A549 (cell line): ENCODE results near the gene PSMB5. TPM values are rescaled to one million over a fixed set of nuclear protein-coding genes. Genes with fewer than 3 reads are reported as not detected.

ENCODE experiments used
- ATAC-seq, 2 experiments: fragments of 200-7000 bp in 1 of 2; fragments of >200 bp in 1 of 2; cut with Nextera tagmentation in 1 of 2; cut with Tn5 transposase in 1 of 2; 3 replicates each; pipeline versions ENCODE4 v1.8.0 to v1.9.1; 2018 to 2020; ENCODE audit warnings: mild to moderate bottlenecking in 1 of 2, moderate library complexity in 1 of 2
- CTCF ChIA-PET: fragments of 300-600 bp; sonication (Branson Sonifier 250); formaldehyde crosslinking; extraction: SDS; loops from one replicate; lab custom pipeline; 2021; ENCODE audit warnings: antibody characterized with exemption, inconsistent platforms; lab: Yijun Ruan, JAX
- POLR2A ChIA-PET: fragments of 350-600 bp; formaldehyde crosslinking; extraction: SDS; loops from one replicate; lab custom pipeline; 2021; ENCODE audit warnings: antibody characterized with exemption, inconsistent platforms; lab: Yijun Ruan, JAX
- DNase-seq, 2 experiments: peaks; one replicate each; pipeline versions ENCODE4 v3.0.0 to v3.0.0-alpha.2; 2011 to 2016; ENCODE audit warnings: low read depth in 1 of 2, low spot score in 1 of 2
- FAIRE-seq: peaks from 2 replicates; lab custom pipeline; 2011; peaks lifted over from hg19 to GRCh38; lab: Jason Lieb, UNC
- H3K27ac ChIP-seq, 2 experiments: fragments of >200 bp; sonication (Bioruptor Twin); formaldehyde crosslinking; 3 replicates each; pipeline ENCODE4 v1.5.1; 2016 to 2017
- H3K4me1 ChIP-seq: fragments of >200 bp; sonication (Bioruptor Twin); formaldehyde crosslinking; 3 replicates; pipeline ENCODE4 v1.6.1; 2016
- H3K4me2 ChIP-seq: fragments of >200 bp; sonication (Bioruptor Twin); formaldehyde crosslinking; 3 replicates; pipeline ENCODE4 v1.6.1; 2016
- H3K4me3 ChIP-seq: fragments of >200 bp; sonication (Bioruptor Twin); formaldehyde crosslinking; 3 replicates; pipeline ENCODE4 v1.5.1; 2016
- H3K9me3 ChIP-seq: fragments of >200 bp; sonication (Bioruptor Twin); formaldehyde crosslinking; 3 replicates; pipeline ENCODE4 v1.6.1; 2016
- CEBPB ChIP-seq, 2 experiments: fragments of >200 bp in 1 of 2; sonication (Bioruptor Twin) in 1 of 2; formaldehyde crosslinking in 1 of 2; IDR thresholded peaks; 2 replicates each; pipeline ENCODE4 v1.6.1; 2012 to 2016
- CHD4 ChIP-seq: fragments of 200-600 bp; sonication (generic); IDR thresholded peaks from 2 replicates; pipeline ENCODE4 v1.6.1; 2016; ENCODE audit warnings: antibody characterized with exemption, mild to moderate bottlenecking, borderline replicate concordance
- EHF ChIP-seq: fragments of 250-450 bp; sonication (Bioruptor Pico); IDR thresholded peaks from 2 replicates; pipeline ENCODE4 v1.5.0; 2020; ENCODE audit warnings: mild to moderate bottlenecking
- ESRRA ChIP-seq: fragments of 150-350 bp; IDR thresholded peaks from 2 replicates; pipeline ENCODE4 v1.6.1; 2014; ENCODE audit warnings: mild to moderate bottlenecking, low read length, borderline replicate concordance
- FOSB ChIP-seq: fragments of 250-450 bp; sonication (Bioruptor Pico); IDR thresholded peaks from 2 replicates; pipeline ENCODE4 v1.5.0; 2020; ENCODE audit warnings: mild to moderate bottlenecking, moderate library complexity
- HOXB5 ChIP-seq: fragments of 250-450 bp; sonication (Bioruptor Pico); IDR thresholded peaks from 2 replicates; pipeline ENCODE4 v1.5.0; 2020; ENCODE audit warnings: mild to moderate bottlenecking, moderate library complexity
- JUN ChIP-seq, 2 experiments: fragments of >200 bp; sonication (Bioruptor Twin); formaldehyde crosslinking; IDR thresholded peaks; 2 replicates in 1 of 2; 3 replicates in 1 of 2; pipeline ENCODE4 v1.6.1; 2016 to 2017
- KDM1A ChIP-seq: fragments of 200-600 bp; sonication (generic); IDR thresholded peaks from 2 replicates; pipeline ENCODE4 v1.6.1; 2016; ENCODE audit warnings: low read depth, mild to moderate bottlenecking
- MAZ ChIP-seq: fragments of 150-350 bp; IDR thresholded peaks from 2 replicates; pipeline ENCODE4 v1.6.1; 2014; ENCODE audit warnings: antibody characterized with exemption, low read depth, low read length, borderline replicate concordance
- NFE2L2 ChIP-seq: fragments of 150-350 bp; conservative IDR thresholded peaks from 2 replicates; pipeline ENCODE4 v1.6.1; 2014; ENCODE audit warnings: low read length
- PHF8 ChIP-seq: fragments of 200-600 bp; sonication (generic); IDR thresholded peaks from 2 replicates; pipeline ENCODE4 v1.6.1; 2016; ENCODE audit warnings: low read depth, mild to moderate bottlenecking, antibody characterized with exemption, moderate library complexity, borderline replicate concordance
- POLR2A ChIP-seq: IDR thresholded peaks from 2 replicates; pipeline ENCODE4 v1.6.1; 2012; ENCODE audit warnings: mild to moderate bottlenecking, low read length
- RAD21 ChIP-seq, 2 experiments: fragments of >200 bp in 1 of 2; sonication (Bioruptor Twin) in 1 of 2; formaldehyde crosslinking in 1 of 2; IDR thresholded peaks in 1 of 2; conservative IDR thresholded peaks in 1 of 2; 2 replicates in 1 of 2; 3 replicates in 1 of 2; pipeline ENCODE4 v1.6.1; 2012 to 2018; ENCODE audit warnings: inconsistent platforms in 1 of 2
- RCOR1 ChIP-seq: fragments of 150-350 bp; IDR thresholded peaks from 2 replicates; pipeline ENCODE4 v1.6.1; 2014; ENCODE audit warnings: antibody characterized with exemption, low read length, low read depth
- RNF2 ChIP-seq: fragments of 200-600 bp; sonication (generic); IDR thresholded peaks from 2 replicates; pipeline ENCODE4 v1.6.1; 2016; ENCODE audit warnings: low read depth, mild to moderate bottlenecking, antibody characterized with exemption, moderate library complexity, borderline replicate concordance
- ZNF302 ChIP-seq: fragments of 250-450 bp; sonication (Bioruptor Pico); IDR thresholded peaks from 2 replicates; pipeline ENCODE4 v1.9.0; 2021; ENCODE audit warnings: inconsistent platforms, mild to moderate bottlenecking, moderate library complexity
- WGBS: methylation state at CpG from one replicate; pipeline ENCODE4 v1.1.6; 2017; ENCODE audit errors: missing lambda C conversion rate; 5-methylcytosine and 5-hydroxymethylcytosine counted together
- polyA plus RNA-seq, 4 experiments: library from polyadenylated mRNA; depleted of rRNA in 3 of 4; stranded (reverse); fragments of >200 nt; fragmentation: RNase III in 1 of 4; extraction: RNeasy Plus Mini Kit Qiagen cat#74134 plus additional on column Dnase treatment in 1 of 4; gene quantifications; 2 replicates in 3 of 4; 3 replicates in 1 of 4; pipeline ENCODE4 v1.2.3, GENCODE V29; 2011 to 2017
- TF ChIP-seq, protein P1 (sequence below): IDR thresholded peaks from 2 replicates; pipeline ENCODE4 v1.6.1; 2012
- TF ChIP-seq, protein P2 (sequence below): IDR thresholded peaks from 2 replicates; pipeline ENCODE4 v1.6.1; 2012
- TF ChIP-seq, protein P3 (sequence below): fragments of >200 bp; sonication (Bioruptor Twin); formaldehyde crosslinking; IDR thresholded peaks from 3 replicates; pipeline ENCODE4 v1.5.1; 2016
- TF ChIP-seq, protein P4 (sequence below): fragments of 250-450 bp; sonication (Bioruptor Pico); IDR thresholded peaks from 2 replicates; pipeline ENCODE4 v1.5.0; 2020; ENCODE audit warnings: low read depth, mild to moderate bottlenecking, moderate library complexity
- TF ChIP-seq, protein P5 (sequence below): fragments of >200 bp; sonication (Bioruptor Twin); formaldehyde crosslinking; IDR thresholded peaks from 3 replicates; pipeline ENCODE4 v1.6.1; 2016
- TF ChIP-seq, protein P6 (sequence below): IDR thresholded peaks from 2 replicates; pipeline ENCODE4 v1.6.1; 2012; ENCODE audit warnings: low read depth, borderline replicate concordance
- TF ChIP-seq, protein P7 (sequence below): fragments of 200-600 bp; sonication (generic); IDR thresholded peaks from 2 replicates; pipeline ENCODE4 v1.6.1; 2016; ENCODE audit warnings: antibody characterized with exemption, mild to moderate bottlenecking, moderate library complexity
- TF ChIP-seq, protein P8 (sequence below): fragments of 450-650 bp; IDR thresholded peaks from 2 replicates; pipeline ENCODE4 v1.6.1; 2014; ENCODE audit warnings: antibody characterized with exemption

PSMB5 gene
- polyA plus RNA-seq, 2 of the 4 experiments (the other 2 are of a cell fraction) = 283 to 365 TPM

DNA sequence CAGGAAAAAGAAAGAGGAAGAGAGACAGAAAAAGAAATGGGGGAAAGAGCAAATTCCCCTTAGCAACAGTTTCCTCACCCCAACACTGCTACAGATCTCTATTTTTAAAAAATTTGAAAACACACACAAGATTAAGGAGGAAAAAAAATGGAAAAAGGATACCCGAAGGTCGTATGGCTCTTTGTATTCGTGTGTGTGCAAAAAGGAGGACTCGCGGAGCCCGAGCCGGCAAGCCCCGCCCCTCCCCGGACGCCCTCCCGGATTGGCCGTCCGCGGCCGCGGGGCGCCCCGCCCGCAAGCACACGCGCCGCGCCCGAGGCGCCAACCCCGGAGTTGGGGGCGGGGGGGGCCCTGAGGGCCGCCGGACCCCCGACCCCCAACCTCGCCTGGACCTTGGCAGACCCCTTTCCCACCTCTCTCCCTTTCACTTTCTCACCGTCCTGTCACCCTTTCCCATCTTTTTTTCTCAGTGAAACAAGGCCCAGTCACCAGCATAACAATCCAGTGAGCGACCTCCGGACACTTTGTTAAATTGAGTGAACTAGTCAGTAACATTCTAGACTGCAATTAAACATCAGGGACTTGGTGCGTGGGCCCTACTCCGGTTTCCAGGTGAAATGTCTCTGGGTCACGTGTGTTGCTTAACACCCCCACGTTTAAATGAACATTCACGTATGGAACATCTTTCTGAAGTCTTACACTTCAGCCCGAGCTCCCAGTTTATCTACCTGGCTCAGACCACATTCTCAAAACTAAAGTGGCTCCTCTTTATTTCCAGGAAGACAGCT lies 24.6 kb downstream of the PSMB5 start, which contains the start of gene C14orf93:
C14orf93 (minus strand) TSS at position 205 of the 788 bp plus-strand sequence. CDS start 11,120 bp downstream, outside the sequence.
- WGBS = 1% methylated on average over 40 of the region's 40 CpGs
- CTCF ChIA-PET = interaction anchor here (1.4 to 9.1 kb wide), 4 partner anchors 11 to 48 kb away, joined by 5 to 55 read pairs (median 32); partner anchors contain the start of gene CDH24
- peak; percentile 31 to 38; a peak in 3 of 6 replicates for ATAC-seq
- peak within 1 kb of the TSS; percentile 58 for H3K4me3 ChIP-seq
- FAIRE-seq = no peak
- peak within 1 kb of the TSS; percentile 91 for H3K4me2 ChIP-seq
- TF ChIP-seq, protein P1, sequence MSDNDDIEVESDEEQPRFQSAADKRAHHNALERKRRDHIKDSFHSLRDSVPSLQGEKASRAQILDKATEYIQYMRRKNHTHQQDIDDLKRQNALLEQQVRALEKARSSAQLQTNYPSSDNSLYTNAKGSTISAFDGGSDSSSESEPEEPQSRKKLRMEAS = peak; percentile 64
- TF ChIP-seq CHD4 (no peak), RCOR1 (no peak), RAD21 (conservative IDR thresholded peaks at IDR 0.05 in 1 of 2, IDR thresholded peaks at IDR 0.05 in 1 of 2) (no peak), MAZ (0 out of 2 replicates have a peak, but pooled peaks have one; percentile 32), NFE2L2 (no peak), RNF2 (no peak), PHF8 (peak; percentile 38; the same call in 1 of the 2 replicates), ESRRA (no peak), JUN (IDR thresholded peaks at IDR 0.05) (peak; percentile 55 to 67; a peak in 2 of 5 replicates), HOXB5 (no peak), KDM1A (peak; percentile 69; the same call in 1 of the 2 replicates), POLR2A (peak; percentile 34; the same call in 1 of the 2 replicates), CEBPB (IDR thresholded peaks at IDR 0.05) (0 out of 4 replicates have a peak, but pooled peaks of 1 of the 2 experiments have one; percentile 8), ZNF302 (no peak), EHF (CRISPR knock-in tag) (no peak), FOSB (no peak)
- TF ChIP-seq, protein P2, sequence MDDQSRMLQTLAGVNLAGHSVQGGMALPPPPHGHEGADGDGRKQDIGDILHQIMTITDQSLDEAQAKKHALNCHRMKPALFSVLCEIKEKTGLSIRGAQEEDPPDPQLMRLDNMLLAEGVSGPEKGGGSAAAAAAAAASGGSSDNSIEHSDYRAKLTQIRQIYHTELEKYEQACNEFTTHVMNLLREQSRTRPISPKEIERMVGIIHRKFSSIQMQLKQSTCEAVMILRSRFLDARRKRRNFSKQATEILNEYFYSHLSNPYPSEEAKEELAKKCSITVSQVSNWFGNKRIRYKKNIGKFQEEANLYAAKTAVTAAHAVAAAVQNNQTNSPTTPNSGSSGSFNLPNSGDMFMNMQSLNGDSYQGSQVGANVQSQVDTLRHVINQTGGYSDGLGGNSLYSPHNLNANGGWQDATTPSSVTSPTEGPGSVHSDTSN = no peak
- TF ChIP-seq, protein P3, sequence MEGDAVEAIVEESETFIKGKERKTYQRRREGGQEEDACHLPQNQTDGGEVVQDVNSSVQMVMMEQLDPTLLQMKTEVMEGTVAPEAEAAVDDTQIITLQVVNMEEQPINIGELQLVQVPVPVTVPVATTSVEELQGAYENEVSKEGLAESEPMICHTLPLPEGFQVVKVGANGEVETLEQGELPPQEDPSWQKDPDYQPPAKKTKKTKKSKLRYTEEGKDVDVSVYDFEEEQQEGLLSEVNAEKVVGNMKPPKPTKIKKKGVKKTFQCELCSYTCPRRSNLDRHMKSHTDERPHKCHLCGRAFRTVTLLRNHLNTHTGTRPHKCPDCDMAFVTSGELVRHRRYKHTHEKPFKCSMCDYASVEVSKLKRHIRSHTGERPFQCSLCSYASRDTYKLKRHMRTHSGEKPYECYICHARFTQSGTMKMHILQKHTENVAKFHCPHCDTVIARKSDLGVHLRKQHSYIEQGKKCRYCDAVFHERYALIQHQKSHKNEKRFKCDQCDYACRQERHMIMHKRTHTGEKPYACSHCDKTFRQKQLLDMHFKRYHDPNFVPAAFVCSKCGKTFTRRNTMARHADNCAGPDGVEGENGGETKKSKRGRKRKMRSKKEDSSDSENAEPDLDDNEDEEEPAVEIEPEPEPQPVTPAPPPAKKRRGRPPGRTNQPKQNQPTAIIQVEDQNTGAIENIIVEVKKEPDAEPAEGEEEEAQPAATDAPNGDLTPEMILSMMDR = no peak
- TF ChIP-seq, protein P4, sequence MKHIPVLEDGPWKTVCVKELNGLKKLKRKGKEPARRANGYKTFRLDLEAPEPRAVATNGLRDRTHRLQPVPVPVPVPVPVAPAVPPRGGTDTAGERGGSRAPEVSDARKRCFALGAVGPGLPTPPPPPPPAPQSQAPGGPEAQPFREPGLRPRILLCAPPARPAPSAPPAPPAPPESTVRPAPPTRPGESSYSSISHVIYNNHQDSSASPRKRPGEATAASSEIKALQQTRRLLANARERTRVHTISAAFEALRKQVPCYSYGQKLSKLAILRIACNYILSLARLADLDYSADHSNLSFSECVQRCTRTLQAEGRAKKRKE (CRISPR knock-in tag) = no peak
- TF ChIP-seq, protein P5, sequence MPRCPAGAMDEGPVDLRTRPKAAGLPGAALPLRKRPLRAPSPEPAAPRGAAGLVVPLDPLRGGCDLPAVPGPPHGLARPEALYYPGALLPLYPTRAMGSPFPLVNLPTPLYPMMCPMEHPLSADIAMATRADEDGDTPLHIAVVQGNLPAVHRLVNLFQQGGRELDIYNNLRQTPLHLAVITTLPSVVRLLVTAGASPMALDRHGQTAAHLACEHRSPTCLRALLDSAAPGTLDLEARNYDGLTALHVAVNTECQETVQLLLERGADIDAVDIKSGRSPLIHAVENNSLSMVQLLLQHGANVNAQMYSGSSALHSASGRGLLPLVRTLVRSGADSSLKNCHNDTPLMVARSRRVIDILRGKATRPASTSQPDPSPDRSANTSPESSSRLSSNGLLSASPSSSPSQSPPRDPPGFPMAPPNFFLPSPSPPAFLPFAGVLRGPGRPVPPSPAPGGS = 0 out of 3 replicates have a peak, but pooled peaks have one; percentile 28
- TF ChIP-seq, protein P6, sequence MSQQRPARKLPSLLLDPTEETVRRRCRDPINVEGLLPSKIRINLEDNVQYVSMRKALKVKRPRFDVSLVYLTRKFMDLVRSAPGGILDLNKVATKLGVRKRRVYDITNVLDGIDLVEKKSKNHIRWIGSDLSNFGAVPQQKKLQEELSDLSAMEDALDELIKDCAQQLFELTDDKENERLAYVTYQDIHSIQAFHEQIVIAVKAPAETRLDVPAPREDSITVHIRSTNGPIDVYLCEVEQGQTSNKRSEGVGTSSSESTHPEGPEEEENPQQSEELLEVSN = peak; percentile 31
- TF ChIP-seq, protein P7, sequence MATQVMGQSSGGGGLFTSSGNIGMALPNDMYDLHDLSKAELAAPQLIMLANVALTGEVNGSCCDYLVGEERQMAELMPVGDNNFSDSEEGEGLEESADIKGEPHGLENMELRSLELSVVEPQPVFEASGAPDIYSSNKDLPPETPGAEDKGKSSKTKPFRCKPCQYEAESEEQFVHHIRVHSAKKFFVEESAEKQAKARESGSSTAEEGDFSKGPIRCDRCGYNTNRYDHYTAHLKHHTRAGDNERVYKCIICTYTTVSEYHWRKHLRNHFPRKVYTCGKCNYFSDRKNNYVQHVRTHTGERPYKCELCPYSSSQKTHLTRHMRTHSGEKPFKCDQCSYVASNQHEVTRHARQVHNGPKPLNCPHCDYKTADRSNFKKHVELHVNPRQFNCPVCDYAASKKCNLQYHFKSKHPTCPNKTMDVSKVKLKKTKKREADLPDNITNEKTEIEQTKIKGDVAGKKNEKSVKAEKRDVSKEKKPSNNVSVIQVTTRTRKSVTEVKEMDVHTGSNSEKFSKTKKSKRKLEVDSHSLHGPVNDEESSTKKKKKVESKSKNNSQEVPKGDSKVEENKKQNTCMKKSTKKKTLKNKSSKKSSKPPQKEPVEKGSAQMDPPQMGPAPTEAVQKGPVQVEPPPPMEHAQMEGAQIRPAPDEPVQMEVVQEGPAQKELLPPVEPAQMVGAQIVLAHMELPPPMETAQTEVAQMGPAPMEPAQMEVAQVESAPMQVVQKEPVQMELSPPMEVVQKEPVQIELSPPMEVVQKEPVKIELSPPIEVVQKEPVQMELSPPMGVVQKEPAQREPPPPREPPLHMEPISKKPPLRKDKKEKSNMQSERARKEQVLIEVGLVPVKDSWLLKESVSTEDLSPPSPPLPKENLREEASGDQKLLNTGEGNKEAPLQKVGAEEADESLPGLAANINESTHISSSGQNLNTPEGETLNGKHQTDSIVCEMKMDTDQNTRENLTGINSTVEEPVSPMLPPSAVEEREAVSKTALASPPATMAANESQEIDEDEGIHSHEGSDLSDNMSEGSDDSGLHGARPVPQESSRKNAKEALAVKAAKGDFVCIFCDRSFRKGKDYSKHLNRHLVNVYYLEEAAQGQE = no peak
- TF ChIP-seq, protein P8, sequence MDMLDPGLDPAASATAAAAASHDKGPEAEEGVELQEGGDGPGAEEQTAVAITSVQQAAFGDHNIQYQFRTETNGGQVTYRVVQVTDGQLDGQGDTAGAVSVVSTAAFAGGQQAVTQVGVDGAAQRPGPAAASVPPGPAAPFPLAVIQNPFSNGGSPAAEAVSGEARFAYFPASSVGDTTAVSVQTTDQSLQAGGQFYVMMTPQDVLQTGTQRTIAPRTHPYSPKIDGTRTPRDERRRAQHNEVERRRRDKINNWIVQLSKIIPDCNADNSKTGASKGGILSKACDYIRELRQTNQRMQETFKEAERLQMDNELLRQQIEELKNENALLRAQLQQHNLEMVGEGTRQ = peak; percentile 78
- TF ChIP-seq, all 56 proteins: peak for 10
- Histone ChIP-seq H3K27ac (peak within 1 kb of the TSS; percentile 88 to 93), H3K4me1 (peaks cover 26% of the 10 kb centered on the region), H3K9me3 (no peaks in the 10 kb centered on the region)
- POLR2A ChIA-PET = interaction anchor here (1.0 to 1.4 kb wide), 2 partner anchors 15 to 24 kb away, joined by 3 to 7 read pairs; no protein-coding TSS in a partner anchor
- DNase-seq = peak; percentile 73 to 77
